ENCODE data around the gene PLEKHG3.

The PLEKHG3 gene

DNA sequence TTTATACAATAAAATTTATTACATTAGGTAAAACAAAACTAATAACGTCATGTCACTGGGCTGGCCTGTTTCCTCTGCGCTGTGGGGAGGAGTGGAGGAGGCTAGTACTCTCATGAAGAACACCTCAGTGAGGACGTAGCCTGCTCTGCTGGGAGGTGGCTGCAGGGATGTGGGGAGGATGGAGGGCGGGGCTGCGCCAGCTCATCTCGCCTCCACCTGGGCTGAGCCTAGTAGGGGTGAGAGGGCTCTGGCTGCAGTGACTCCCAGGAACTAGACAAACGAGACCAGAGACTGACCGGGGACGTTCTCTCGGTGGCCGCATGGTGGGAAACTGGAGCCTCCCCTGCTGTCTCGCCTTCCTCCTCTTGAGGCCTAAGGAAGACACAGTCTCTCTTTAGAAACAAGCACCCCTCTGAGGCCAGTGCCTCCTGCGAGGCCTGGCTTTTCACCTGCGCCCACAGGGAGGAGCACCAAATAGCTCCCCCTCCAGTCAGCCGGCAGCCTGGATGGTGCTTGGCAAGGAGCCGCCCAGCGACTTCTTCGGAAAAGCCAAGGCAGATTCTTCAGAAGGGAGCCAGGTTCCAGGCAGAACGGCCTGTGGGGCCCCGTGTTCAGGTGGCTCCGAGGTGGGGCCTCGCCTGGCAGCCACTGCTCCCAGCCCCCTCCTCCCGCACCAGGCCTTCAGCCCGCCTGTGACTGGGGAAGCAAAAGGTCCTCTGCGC is 62.4 kb downstream of the PLEKHG3 start:
- no peak for DNase-seq

- no peak for DNase-seq
Measured at GRCh38 chr14:64767215-64767964, 63.2 kb downstream of the PLEKHG3 start.

DNA sequence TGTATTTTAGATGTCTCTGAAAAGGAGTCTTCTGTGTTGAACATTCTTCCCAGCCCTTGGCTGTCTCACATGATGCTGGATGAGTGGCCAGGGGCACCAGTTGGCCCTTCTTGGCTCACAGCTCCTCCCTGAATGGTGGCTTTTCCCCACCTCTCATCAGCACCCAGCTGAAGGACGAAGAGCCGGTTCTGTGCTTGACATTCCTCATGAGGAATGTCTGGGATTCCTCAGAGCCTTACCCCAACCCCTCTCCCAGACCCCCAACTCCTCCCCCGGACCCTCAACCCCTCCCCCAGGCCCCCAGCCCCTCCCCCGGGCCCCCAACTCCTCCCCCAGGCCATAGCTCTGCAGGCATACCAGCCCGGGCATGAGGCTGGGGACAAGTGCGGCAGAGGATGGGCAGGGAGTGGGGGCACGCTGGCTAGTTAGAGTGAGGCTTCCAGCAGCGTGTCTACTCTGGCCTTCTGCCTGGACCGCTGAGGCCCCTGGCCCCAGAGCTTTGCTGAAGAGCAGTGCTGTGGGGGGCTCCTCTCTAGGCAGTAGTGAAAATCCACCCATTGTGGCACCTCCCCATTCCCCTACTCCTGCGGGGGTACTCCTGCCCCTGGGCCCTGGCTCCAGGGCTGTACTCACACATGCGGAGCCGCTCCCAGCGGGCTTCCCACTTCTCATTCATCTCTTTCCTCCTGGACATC is 64.3 kb downstream of the PLEKHG3 start:
- DNase-seq = no peak

GRCh38 chr14:64769096-64770020 is 65.1 kb downstream of the PLEKHG3 start:
- DNase-seq = no peak

DNA sequence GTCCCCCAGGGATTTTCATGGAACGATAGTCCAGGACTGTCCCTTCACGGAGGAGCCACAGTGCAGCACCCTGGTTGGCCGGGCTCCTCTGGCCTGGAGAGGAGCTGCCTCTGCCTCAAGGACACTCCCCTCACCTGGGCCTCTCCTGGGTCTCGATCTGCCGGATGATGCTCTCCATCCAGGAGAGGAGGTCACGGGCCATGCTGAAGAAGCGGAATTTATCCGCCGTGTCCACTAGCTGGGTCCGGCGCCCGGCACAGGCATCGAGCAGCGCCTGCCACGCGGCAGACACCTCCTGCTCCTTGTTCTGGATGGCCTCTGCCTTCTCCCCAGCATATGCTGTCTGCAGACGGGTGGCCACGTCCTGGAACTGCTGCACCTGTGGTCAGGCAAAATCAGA is 66.5 kb downstream of the PLEKHG3 start:
- no peak for DNase-seq

DNA sequence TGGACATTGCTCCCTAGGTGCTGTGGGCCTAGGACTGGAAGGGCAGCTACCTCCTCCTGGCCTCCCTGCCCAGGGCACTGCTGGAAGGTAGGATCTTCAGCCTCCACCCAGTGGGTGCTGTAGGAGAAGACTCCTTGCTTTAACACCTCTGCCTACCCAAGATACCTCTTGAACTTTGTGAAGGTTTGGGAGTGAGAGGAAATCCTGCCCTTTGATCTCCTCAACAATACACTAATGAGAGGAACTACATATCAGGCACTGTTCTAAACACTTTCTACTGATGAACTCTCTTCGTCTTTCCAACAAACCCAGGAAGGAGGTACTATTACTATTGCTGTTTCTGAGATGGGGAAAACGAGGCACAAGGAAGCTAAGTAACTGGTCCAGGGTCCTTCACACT is 66.9 kb downstream of the PLEKHG3 start:
- DNase-seq = no peak

DNA sequence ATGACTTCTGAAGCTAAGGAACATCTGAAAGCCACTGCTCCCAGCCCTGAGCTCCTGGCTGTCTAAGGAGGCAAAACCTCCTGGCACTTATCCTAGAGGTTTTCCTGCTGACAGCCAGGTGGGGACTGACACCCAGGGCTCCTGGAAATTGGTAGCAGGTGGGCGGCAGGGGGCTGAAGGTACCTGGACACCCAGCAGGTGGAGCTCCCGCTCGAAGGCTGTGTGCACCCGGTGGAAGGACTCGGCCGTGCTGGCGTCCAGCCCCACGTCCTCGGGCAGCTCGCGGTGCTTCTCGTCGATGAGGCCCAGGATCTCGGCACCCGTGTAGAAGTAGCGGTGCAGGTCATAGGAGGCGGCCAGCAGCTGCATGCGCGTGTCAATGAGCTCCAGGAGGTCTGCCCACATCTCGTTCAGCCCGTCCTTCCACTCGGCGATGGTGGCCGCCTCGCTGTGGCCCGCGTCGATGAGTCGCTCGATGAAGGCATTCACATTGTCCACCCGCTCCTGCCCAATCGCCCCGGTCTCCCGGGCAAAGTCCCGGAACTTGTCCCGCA is 68.2 kb downstream of the PLEKHG3 start:
- no peak for DNase-seq

DNA sequence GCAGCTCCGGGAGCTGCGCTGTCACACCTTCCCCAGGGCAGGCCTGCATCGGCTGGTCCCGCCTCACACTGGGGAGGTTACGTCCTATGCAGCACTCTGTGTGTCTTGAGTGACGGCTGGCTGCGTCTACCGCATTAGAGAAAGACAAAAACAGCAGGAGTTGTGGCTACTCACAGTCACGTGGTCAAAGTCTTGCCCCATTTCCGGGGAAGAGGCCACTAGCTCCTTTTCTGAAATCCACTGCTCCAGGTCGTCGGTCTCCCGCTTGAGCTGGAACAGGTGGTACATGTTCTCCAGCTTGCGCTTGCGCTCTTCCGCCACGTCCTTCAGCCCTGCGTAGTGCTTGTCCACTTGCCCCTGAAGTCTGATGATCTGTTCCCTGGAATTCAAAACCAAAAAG is 68.8 kb downstream of the PLEKHG3 start:
- no peak for DNase-seq

DNA sequence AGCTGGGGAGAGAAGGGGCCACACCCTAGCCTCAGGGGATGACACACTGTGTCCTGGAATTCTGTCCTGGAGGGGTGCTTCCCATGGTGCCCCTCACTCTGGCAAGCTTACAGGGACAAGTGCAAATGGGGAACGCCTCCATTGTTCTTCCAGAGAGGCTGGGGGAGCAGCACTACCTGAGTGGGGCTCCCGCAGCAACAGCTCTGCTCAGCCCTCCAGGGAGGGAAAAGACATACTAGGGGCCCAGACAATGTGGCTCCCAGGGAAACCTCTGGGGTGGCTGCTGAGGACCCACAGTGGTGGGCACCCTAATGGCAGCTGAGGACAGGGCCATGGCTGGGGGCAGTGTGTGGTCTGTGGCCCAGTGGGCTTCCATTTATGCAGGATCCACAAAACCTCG is 69.4 kb downstream of the PLEKHG3 start:
- DNase-seq = no peak

DNA sequence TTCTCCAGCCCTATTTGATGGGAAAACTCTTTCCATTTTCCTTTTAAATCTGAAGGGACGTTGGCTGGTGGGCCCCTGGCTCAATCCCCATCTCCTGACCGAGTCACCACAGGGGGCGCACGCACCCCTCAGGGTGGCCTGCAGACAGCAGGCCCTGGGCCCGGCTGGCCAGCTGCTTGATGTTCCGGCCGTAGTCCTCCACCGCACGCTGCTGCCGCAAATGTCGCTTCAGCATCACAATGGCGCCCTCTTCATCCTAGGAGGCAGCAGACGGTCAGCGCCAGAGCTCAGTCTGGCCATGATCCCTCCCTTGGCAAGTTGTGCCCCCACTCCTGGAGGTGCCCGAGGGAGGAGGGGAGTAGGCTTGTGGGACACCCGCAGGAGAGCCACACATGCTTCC is 70.0 kb downstream of the PLEKHG3 start:
- DNase-seq = no peak

DNA sequence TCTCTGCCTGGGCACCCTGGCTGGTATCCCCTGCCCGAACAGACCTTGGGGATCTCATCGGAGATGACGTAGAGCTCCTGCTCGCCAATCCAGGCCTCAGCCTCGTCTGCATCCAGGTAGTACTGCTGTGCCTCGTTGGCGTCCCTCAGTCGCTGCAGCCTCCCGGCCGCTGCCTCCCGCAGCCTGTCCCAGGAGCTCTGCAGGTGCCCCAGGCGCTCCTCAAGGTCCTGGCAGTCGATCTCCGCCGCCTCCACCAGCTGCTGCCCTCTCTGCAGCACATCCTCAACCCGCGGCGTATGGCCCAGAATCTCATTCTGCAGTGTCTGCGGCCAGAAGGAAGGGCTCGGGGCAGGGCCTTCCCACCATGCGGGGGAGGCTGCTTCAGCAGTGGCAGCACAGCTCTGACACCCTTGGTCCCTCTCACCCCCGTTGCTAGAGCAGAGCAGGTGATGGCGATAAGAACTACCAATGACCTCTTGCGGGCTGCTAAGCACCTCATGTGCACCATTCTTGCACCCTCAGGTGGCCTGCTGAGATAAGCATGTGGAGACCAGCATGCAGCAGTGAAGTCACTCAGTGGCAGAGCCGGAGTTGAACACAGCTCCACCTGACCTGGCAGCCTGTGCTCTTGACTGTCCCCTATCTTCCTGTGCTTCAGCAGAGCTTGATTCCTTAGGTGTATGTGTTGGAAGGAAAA is 71.0 kb downstream of the PLEKHG3 start:
- DNase-seq = no peak

DNA sequence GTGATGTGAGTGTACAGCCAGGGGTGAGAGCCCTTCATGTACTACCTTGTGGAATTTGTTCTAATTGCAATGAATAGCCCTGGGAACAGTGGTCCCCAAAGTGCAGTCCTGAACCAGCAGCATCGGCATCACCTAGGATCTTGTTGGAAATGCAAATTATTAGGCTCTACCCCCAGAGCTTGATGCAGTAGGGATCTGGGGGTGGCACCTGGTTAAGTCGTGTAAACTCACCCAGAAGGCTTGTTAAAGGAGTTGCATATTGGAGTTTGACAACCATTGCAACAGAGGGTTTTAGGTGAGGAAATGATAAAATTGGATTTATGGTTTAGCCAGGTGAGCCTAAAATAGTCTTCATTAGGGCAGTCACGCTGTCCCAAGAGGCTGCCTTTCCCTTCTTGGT is 73.2 kb downstream of the PLEKHG3 start:
- no peak for DNase-seq

- no peak for DNase-seq
Measured at GRCh38 chr14:64778104-64778754, 74.0 kb downstream of the PLEKHG3 start.

- DNase-seq = no peak
Measured at GRCh38 chr14:64779472-64779871, 75.2 kb downstream of the PLEKHG3 start.

- no peak for DNase-seq
Measured at GRCh38 chr14:64782196-64782595, 78.0 kb downstream of the PLEKHG3 start.

- no peak for DNase-seq
Measured at GRCh38 chr14:64784006-64784405, 79.8 kb downstream of the PLEKHG3 start.

GRCh38 chr14:64786296-64787149 is 82.3 kb downstream of the PLEKHG3 start:
- no peak for DNase-seq

- no peak for DNase-seq
Measured at GRCh38 chr14:64787619-64788018, 83.4 kb downstream of the PLEKHG3 start.

DNA sequence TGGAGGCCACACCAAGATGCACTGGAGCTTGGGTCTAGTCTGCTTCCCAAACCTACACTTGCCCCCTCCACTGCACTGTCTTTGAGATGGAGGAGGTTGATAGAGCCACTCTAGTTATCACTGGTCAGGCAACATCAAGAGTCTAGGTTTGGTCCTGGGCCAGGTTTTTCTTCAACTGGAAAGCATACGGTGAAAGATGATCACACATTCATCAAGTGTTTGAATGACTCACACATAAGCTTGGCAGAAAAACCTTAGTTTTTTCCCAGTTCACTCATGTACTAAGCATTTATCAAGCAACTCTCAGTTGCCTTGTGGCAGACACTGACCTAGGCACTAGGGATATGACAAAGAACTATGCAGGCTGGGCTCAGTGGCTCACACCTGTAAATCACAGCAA is 84.5 kb downstream of the PLEKHG3 start:
- DNase-seq = peak in 1 of 2 experiments; percentile 45

- no peak for DNase-seq
Measured at GRCh38 chr14:64789696-64790095, 85.5 kb downstream of the PLEKHG3 start.

Data from SW 1271 (cell line).